Esophagus muscularis mucosa (tissue), 4 donors: ENCODE measurements around the gene SLC6A19. TPM values are rescaled to one million over a fixed set of nuclear protein-coding genes. Genes with fewer than 3 reads are reported as not detected.

ENCODE experiments used
- DNase-seq: peaks from one replicate; pipeline ENCODE4 v3.0.0-alpha.2; 2017; ENCODE audit errors: extremely low spot score
- H3K27ac ChIP-seq, 4 donors: fragments of 200-600 bp; sonication (generic); replicated peaks in 1 of 4; 1 replicate in 3 of 4; 2 replicates in 1 of 4; pipeline ENCODE4 v1.5.1; 2016 to 2019; ENCODE audit warnings: mild to moderate bottlenecking in 1 of 4
- H3K27me3 ChIP-seq, 4 donors: fragments of 200-600 bp; sonication (generic); one replicate each; pipeline versions ENCODE4 v1.5.1 to v1.6.0; 2016 to 2019
- H3K36me3 ChIP-seq, 4 donors: fragments of 200-600 bp; sonication (generic); one replicate each; pipeline ENCODE4 v1.5.1; 2016 to 2019
- H3K4me1 ChIP-seq, 4 donors: fragments of 200-600 bp; sonication (generic); one replicate each; pipeline ENCODE4 v1.5.1; 2016 to 2019
- H3K4me3 ChIP-seq, 4 donors: fragments of 200-600 bp; sonication (generic); 1 replicate in 2 of 4; 2 replicates in 2 of 4; pipeline ENCODE4 v1.5.1; 2016 to 2019; ENCODE audit warnings: mild to moderate bottlenecking in 4 of 4, moderate library complexity in 1 of 4
- H3K9me3 ChIP-seq, 4 donors: fragments of 200-600 bp; sonication (generic); 1 replicate in 3 of 4; 2 replicates in 1 of 4; pipeline ENCODE4 v1.5.1; 2016 to 2019
- CTCF ChIP-seq, 3 experiments: fragments of 200-600 bp in 2 of 3; fragments of 450-650 bp in 1 of 3; sonication (generic) in 2 of 3; IDR thresholded peaks; one replicate each; pipeline ENCODE4 v1.5.1; 2017 to 2019; ENCODE audit warnings: antibody characterized with exemption in 3 of 3, mild to moderate bottlenecking in 2 of 3, moderate library complexity in 1 of 3
- EP300 ChIP-seq: sonication (generic); formaldehyde crosslinking; IDR thresholded peaks from one replicate; pipeline ENCODE4 v1.6.1; 2017; ENCODE audit warnings: antibody characterized with exemption
- POLR2A ChIP-seq: fragments of 450-650 bp; IDR thresholded peaks from one replicate; pipeline ENCODE4 v1.6.1; 2017; ENCODE audit warnings: antibody characterized with exemption, moderate library complexity, mild to moderate bottlenecking, low read depth
- POLR2AphosphoS5 ChIP-seq, 2 donors: sonication (generic); formaldehyde crosslinking; IDR thresholded peaks; one replicate each; pipeline ENCODE4 v1.6.1; 2017; ENCODE audit warnings: antibody characterized with exemption in 2 of 2
- WGBS: methylation state at CpG from one replicate; pipeline ENCODE4 v1.1.5; 2018; 5-methylcytosine and 5-hydroxymethylcytosine counted together
- intact Hi-C: fragments of 100-400 bp; cut with DNase I; formaldehyde crosslinking; loops from one replicate; pipeline ENCODE4 v1.15.1; 2023
- total RNA-seq, 4 donors: library from RNA; depleted of rRNA; stranded (reverse); fragments of >200 nt; gene quantifications; one replicate each; pipeline versions ENCODE4 v1.1.0 to v1.2.1, GENCODE V29; 2016

SLC6A19 gene
- total RNA-seq, 4 donors from 2014 or later, result not detected

GRCh38 chr5:1229822-1230221 is 28.4 kb downstream of the SLC6A19 start:
- DNase-seq, result no peak
- Histone ChIP-seq H3K4me1 (no peaks in the 10 kb centered on the region), H3K4me3 (no peak overlapping the region), H3K9me3 (peaks cover 0 to 9% (median 3%) of the 10 kb centered on the region in 4 donors), H3K36me3 (no peaks in the 10 kb centered on the region), H3K27ac (no peak overlapping the region), H3K27me3 (peaks cover 0 to 87% (median 0%) of the 10 kb centered on the region in 4 donors)
- TF ChIP-seq EP300, result no peak
- TF ChIP-seq CTCF (IDR thresholded peaks at IDR 0.05), result no peak
- no peak for TF ChIP-seq POLR2A
- TF ChIP-seq POLR2AphosphoS5 (IDR thresholded peaks at IDR 0.05), result no peak
- intact Hi-C loops, result no loop called here
- WGBS, result 38% methylated on average over 7 of the region's 7 CpGs

- Histone ChIP-seq H3K27me3 (peaks cover 0 to 87% (median 0%) of the 10 kb centered on the region in 4 donors), H3K36me3 (no peaks in the 10 kb centered on the region), H3K4me3 (no peak overlapping the region), H3K4me1 (no peaks in the 10 kb centered on the region), H3K27ac (no peak overlapping the region), H3K9me3 (peaks cover 0 to 16% (median 10%) of the 10 kb centered on the region in 4 donors)
- intact Hi-C loops, result no loop called here
- WGBS, result 90% methylated on average over 15 of the region's 17 CpGs
- no peak for DNase-seq
- no peak for TF ChIP-seq POLR2AphosphoS5 (IDR thresholded peaks at IDR 0.05)
- no peak for TF ChIP-seq CTCF (IDR thresholded peaks at IDR 0.05)
- no peak for TF ChIP-seq EP300
- no peak for TF ChIP-seq POLR2A
These were observed 29.2 kb downstream of the SLC6A19 start for GRCh38 chr5:1230551-1230950.

- Histone ChIP-seq H3K9me3 (peaks cover 0 to 25% (median 17%) of the 10 kb centered on the region in 4 donors), H3K27me3 (peaks cover 0 to 78% (median 0%) of the 10 kb centered on the region in 4 donors), H3K36me3 (no peaks in the 10 kb centered on the region), H3K27ac (no peak overlapping the region), H3K4me1 (no peaks in the 10 kb centered on the region), H3K4me3 (no peak overlapping the region)
- WGBS, result 62% methylated on average over 9 of the region's 13 CpGs
- DNase-seq, result no peak
- intact Hi-C loops, result no loop called here
- TF ChIP-seq POLR2AphosphoS5 (IDR thresholded peaks at IDR 0.05), result no peak
- no peak for TF ChIP-seq CTCF (IDR thresholded peaks at IDR 0.05)
- TF ChIP-seq EP300, result no peak
- no peak for TF ChIP-seq POLR2A
These were observed 30.0 kb downstream of the SLC6A19 start for GRCh38 chr5:1231354-1231905.

GRCh38 chr5:1232780-1233179 is 31.4 kb downstream of the SLC6A19 start:
- DNase-seq, result no peak
- no peak overlapping the region for H3K4me3 ChIP-seq
- H3K36me3 ChIP-seq, result no peaks in the 10 kb centered on the region
- intact Hi-C loops, result no loop called here
- peaks cover 0 to 68% (median 0%) of the 10 kb centered on the region in 4 donors for H3K27me3 ChIP-seq
- 89% methylated on average over 20 of the region's 25 CpGs for WGBS
- H3K4me1 ChIP-seq, result no peaks in the 10 kb centered on the region
- peaks cover 0 to 29% (median 20%) of the 10 kb centered on the region in 4 donors for H3K9me3 ChIP-seq
- H3K27ac ChIP-seq, result no peak overlapping the region
- no peak for TF ChIP-seq POLR2A
- TF ChIP-seq EP300, result no peak
- TF ChIP-seq POLR2AphosphoS5 (IDR thresholded peaks at IDR 0.05), result no peak
- no peak for TF ChIP-seq CTCF (IDR thresholded peaks at IDR 0.05)

- H3K27me3 ChIP-seq, result peaks cover 0 to 42% (median 0%) of the 10 kb centered on the region in 4 donors
- 72% methylated on average over 6 of the region's 8 CpGs for WGBS
These were observed 34.0 kb downstream of the SLC6A19 start for GRCh38 chr5:1235379-1235778.

More at GRCh38 chr5:1235379-1235778, 34.0 kb downstream of the SLC6A19 start:
- TF ChIP-seq CTCF (IDR thresholded peaks at IDR 0.05), result no peak
- no peak for TF ChIP-seq EP300
- no peak for TF ChIP-seq POLR2AphosphoS5 (IDR thresholded peaks at IDR 0.05)
- TF ChIP-seq POLR2A, result no peak
- H3K27ac ChIP-seq, result no peak overlapping the region
- no peaks in the 10 kb centered on the region for H3K36me3 ChIP-seq
- intact Hi-C loops, result no loop called here
- no peaks in the 10 kb centered on the region for H3K4me1 ChIP-seq
- H3K4me3 ChIP-seq, result no peak overlapping the region
- H3K9me3 ChIP-seq, result peaks cover 0 to 29% (median 20%) of the 10 kb centered on the region in 4 donors
- no peak for DNase-seq
